Breast epithelium (tissue), 4 donors: Measurements from ENCODE around the gene UST. TPM values are rescaled to one million over a fixed set of nuclear protein-coding genes. Genes with fewer than 3 reads are reported as not detected.

Experiments used
- DNase-seq, 2 donors: peaks; one replicate each; pipeline ENCODE4 v3.0.0-alpha.2; 2019; ENCODE audit warnings: low spot score in 2 of 2
- H3K27ac ChIP-seq, 2 donors: fragments of 200-600 bp; sonication (generic) in 1 of 2; one replicate each; pipeline ENCODE4 v1.5.1; 2016 to 2019; ENCODE audit warnings: mild to moderate bottlenecking in 1 of 2
- H3K27me3 ChIP-seq, 2 donors: fragments of 200-600 bp; sonication (generic) in 1 of 2; one replicate each; pipeline versions ENCODE4 v1.5.1 to v1.6.0; 2017 to 2019; ENCODE audit warnings: control low read depth in 1 of 2, mild to moderate bottlenecking in 1 of 2
- H3K36me3 ChIP-seq: fragments of 200-600 bp; one replicate; pipeline ENCODE4 v1.5.1; 2019
- H3K4me1 ChIP-seq, 2 donors: fragments of 200-600 bp; sonication (generic); one replicate each; pipeline ENCODE4 v1.5.1; 2016 to 2019; ENCODE audit warnings: control low read depth in 1 of 2
- H3K4me3 ChIP-seq, 3 donors: fragments of 200-600 bp; sonication (generic); 1 replicate in 2 of 3; 2 replicates in 1 of 3; pipeline ENCODE4 v1.5.1; 2016 to 2019; ENCODE audit warnings: mild to moderate bottlenecking in 3 of 3, moderate library complexity in 2 of 3
- H3K9me3 ChIP-seq, 2 donors: fragments of 200-600 bp; sonication (generic) in 1 of 2; one replicate each; pipeline ENCODE4 v1.5.1; 2016 to 2019; ENCODE audit warnings: control low read depth in 1 of 2
- POLR2A ChIP-seq: fragments of 450-650 bp; IDR thresholded peaks from one replicate; pipeline ENCODE4 v1.6.1; 2016; ENCODE audit warnings: antibody characterized with exemption, mild to moderate bottlenecking, moderate library complexity
- POLR2AphosphoS5 ChIP-seq, 3 donors: sonication (generic); formaldehyde crosslinking; IDR thresholded peaks; one replicate each; pipeline ENCODE4 v1.6.1; 2017; ENCODE audit warnings: antibody characterized with exemption in 3 of 3
- intact Hi-C: fragments of 100-400 bp; cut with DNase I; formaldehyde crosslinking; loops from one replicate; pipeline ENCODE4 v1.15.1; 2023; ENCODE audit warnings: low total_unique reads
- total RNA-seq, 3 donors: library from RNA; depleted of rRNA; stranded (reverse); fragments of >200 nt; gene quantifications; one replicate each; pipeline ENCODE4 v1.1.0, GENCODE V29; 2016
- TF ChIP-seq, protein P1 (sequence below), 3 donors: fragments of 450-650 bp; IDR thresholded peaks; one replicate each; pipeline ENCODE4 v1.5.1; 2016 to 2017; ENCODE audit warnings: antibody characterized with exemption in 3 of 3, mild to moderate bottlenecking in 3 of 3, moderate library complexity in 3 of 3

The UST gene
- total RNA-seq, 3 donors from 2014 or later = 10.5 to 28.8 (median 13.2) TPM

DNA sequence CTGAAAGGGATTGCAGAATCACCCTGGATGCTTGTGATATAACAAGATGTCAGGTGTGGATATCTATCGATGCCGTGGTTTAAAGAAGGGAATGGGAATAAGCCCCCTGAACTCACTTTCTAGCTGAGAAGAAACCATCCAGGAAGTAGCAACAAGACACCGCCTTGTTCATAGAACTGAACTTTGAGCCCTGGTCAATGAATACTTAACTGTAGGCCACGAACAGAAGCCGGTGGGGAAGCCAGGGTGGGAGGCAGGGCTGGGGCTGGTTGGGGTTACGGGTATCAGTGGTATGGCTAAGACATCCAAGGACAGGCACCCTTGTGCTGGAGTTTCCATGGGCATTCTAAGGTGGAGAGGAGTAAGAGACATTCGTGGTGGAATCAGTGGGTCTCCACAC, 61.0 kb downstream of the UST start:
- DNase-seq = no peak
- TF ChIP-seq, protein P1, sequence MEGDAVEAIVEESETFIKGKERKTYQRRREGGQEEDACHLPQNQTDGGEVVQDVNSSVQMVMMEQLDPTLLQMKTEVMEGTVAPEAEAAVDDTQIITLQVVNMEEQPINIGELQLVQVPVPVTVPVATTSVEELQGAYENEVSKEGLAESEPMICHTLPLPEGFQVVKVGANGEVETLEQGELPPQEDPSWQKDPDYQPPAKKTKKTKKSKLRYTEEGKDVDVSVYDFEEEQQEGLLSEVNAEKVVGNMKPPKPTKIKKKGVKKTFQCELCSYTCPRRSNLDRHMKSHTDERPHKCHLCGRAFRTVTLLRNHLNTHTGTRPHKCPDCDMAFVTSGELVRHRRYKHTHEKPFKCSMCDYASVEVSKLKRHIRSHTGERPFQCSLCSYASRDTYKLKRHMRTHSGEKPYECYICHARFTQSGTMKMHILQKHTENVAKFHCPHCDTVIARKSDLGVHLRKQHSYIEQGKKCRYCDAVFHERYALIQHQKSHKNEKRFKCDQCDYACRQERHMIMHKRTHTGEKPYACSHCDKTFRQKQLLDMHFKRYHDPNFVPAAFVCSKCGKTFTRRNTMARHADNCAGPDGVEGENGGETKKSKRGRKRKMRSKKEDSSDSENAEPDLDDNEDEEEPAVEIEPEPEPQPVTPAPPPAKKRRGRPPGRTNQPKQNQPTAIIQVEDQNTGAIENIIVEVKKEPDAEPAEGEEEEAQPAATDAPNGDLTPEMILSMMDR (IDR thresholded peaks at IDR 0.05) = no peak
- TF ChIP-seq POLR2A (no peak), POLR2AphosphoS5 (IDR thresholded peaks at IDR 0.05) (no peak)
- Histone ChIP-seq H3K36me3 (no peaks in the 10 kb centered on the region), H3K4me1 (no peaks in the 10 kb centered on the region), H3K27ac (no peak overlapping the region), H3K9me3 (no peaks in the 10 kb centered on the region), H3K4me3 (no peak overlapping the region), H3K27me3 (no peaks in the 10 kb centered on the region)
- intact Hi-C loops = no loop called here

GRCh38 chr6:148808786-148809304, 62.0 kb downstream of the UST start:
- Histone ChIP-seq H3K27ac (no peak overlapping the region), H3K4me3 (no peak overlapping the region), H3K9me3 (no peaks in the 10 kb centered on the region), H3K36me3 (no peaks in the 10 kb centered on the region), H3K27me3 (no peaks in the 10 kb centered on the region), H3K4me1 (no peaks in the 10 kb centered on the region)
- no peak for DNase-seq
- intact Hi-C loops = no loop called here
- TF ChIP-seq POLR2A (no peak), POLR2AphosphoS5 (IDR thresholded peaks at IDR 0.05) (no peak)
- TF ChIP-seq, protein P1 (IDR thresholded peaks at IDR 0.05) = no peak

- Histone ChIP-seq H3K4me1 (no peaks in the 10 kb centered on the region), H3K9me3 (peaks cover 0 to 8% of the 10 kb centered on the region in 2 donors), H3K27ac (no peak overlapping the region), H3K36me3 (no peaks in the 10 kb centered on the region), H3K4me3 (no peak overlapping the region), H3K27me3 (no peaks in the 10 kb centered on the region)
- DNase-seq = no peak
- intact Hi-C loops = no loop called here
- TF ChIP-seq, protein P1 (IDR thresholded peaks at IDR 0.05) = no peak
- TF ChIP-seq POLR2A = no peak
- TF ChIP-seq POLR2AphosphoS5 (IDR thresholded peaks at IDR 0.05) = no peak
Measured at GRCh38 chr6:148811459-148811858, 64.6 kb downstream of the UST start.

GRCh38 chr6:148814082-148814790, 67.4 kb downstream of the UST start:
- peaks cover 0 to 8% of the 10 kb centered on the region in 2 donors for H3K9me3 ChIP-seq
- no peak for DNase-seq
- intact Hi-C loops = no loop called here
- TF ChIP-seq, protein P1 (IDR thresholded peaks at IDR 0.05) = no peak
- TF ChIP-seq POLR2A = no peak
- no peak for TF ChIP-seq POLR2AphosphoS5 (IDR thresholded peaks at IDR 0.05)
- no peaks in the 10 kb centered on the region for H3K36me3 ChIP-seq
- no peak overlapping the region for H3K27ac ChIP-seq
- no peaks in the 10 kb centered on the region for H3K4me1 ChIP-seq
- H3K4me3 ChIP-seq = no peak overlapping the region
- H3K27me3 ChIP-seq = no peaks in the 10 kb centered on the region

- Histone ChIP-seq H3K4me1 (no peaks in the 10 kb centered on the region), H3K27ac (no peak overlapping the region), H3K4me3 (no peak overlapping the region), H3K36me3 (no peaks in the 10 kb centered on the region), H3K9me3 (peaks cover 0 to 8% of the 10 kb centered on the region in 2 donors), H3K27me3 (no peaks in the 10 kb centered on the region)
- TF ChIP-seq POLR2A (no peak), POLR2AphosphoS5 (IDR thresholded peaks at IDR 0.05) (no peak)
- TF ChIP-seq, protein P1 (IDR thresholded peaks at IDR 0.05) = no peak
- intact Hi-C loops = no loop called here
- no peak for DNase-seq
Measured at GRCh38 chr6:148814869-148815268, 68.0 kb downstream of the UST start.
